Endothelial cell of umbilical vein (primary cell): ENCODE measurements around the gene POLA1.

Experiments used
- CTCF ChIP-seq, 2 donors: IDR thresholded peaks; 1 replicate in 1 of 2; 2 replicates in 1 of 2; pipeline ENCODE4 v1.5.1; 2011; ENCODE audit warnings: low read length in 2 of 2, mild to moderate bottlenecking in 2 of 2, moderate library complexity in 2 of 2, control low read depth in 1 of 2, inconsistent platforms in 1 of 2, low read depth in 1 of 2; ENCODE audit not compliant: insufficient read depth in 1 of 2; ENCODE audit errors: extremely low read depth in 1 of 2
- EZH2 ChIP-seq: IDR thresholded peaks from 2 replicates; pipeline ENCODE4 v1.6.1; 2012; ENCODE audit warnings: borderline replicate concordance, low read depth, mild to moderate bottlenecking, moderate library complexity, low read length, inconsistent platforms; ENCODE audit not compliant: severe bottlenecking
- GATA2 ChIP-seq: IDR thresholded peaks from 2 replicates; pipeline ENCODE4 v1.7.0; 2011; ENCODE audit warnings: low read depth, mild to moderate bottlenecking, moderate library complexity, mixed read lengths, low read length; ENCODE audit not compliant: insufficient read length, insufficient read depth
- POLR2AphosphoS5 ChIP-seq: IDR thresholded peaks from 2 replicates; pipeline ENCODE4 v1.6.1; 2012; ENCODE audit warnings: low read depth, mild to moderate bottlenecking, control low read depth, low read length, moderate library complexity; ENCODE audit not compliant: insufficient read depth

- no peak for TF ChIP-seq POLR2AphosphoS5
- no peak for TF ChIP-seq EZH2
- no peak for TF ChIP-seq CTCF (IDR thresholded peaks at IDR 0.05; ENCODE audit: extremely low read depth in 1 of 2, insufficient read depth in 1 of 2, low read depth in 1 of 2, low read length in 2 of 2)
- TF ChIP-seq GATA2 = no peak
Observed at GRCh38 chrX:24946369-24946768, 252.7 kb downstream of the POLA1 start.
